GM12873 (cell line): ENCODE data around the gene SPEN.

Experiments used
- TF ChIP-seq, protein P1 (sequence below): IDR thresholded peaks from 2 replicates; pipeline ENCODE4 v1.5.1; 2012; ENCODE audit warnings: low read depth, mild to moderate bottlenecking, moderate library complexity, low read length, control low read depth; ENCODE audit not compliant: insufficient read depth; ENCODE audit errors: missing control alignments

The SPEN gene

DNA sequence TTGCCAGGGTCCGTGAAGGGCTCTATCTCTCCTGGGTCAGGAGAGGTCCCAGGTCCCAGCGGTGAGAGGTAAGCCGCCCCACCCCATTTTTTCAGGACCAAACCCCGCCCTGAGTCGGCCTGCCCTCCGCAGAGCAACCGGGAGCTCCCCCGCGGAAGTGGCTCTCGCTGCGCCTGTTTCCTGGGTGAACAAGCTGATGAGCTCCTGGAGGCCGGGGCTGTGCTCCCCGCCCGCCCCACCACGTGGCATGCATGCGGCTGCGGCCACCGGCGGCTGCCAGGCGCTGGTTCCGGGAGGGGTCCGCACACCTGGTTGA is 96.4 kb downstream of the SPEN start:
- TF ChIP-seq, protein P1, sequence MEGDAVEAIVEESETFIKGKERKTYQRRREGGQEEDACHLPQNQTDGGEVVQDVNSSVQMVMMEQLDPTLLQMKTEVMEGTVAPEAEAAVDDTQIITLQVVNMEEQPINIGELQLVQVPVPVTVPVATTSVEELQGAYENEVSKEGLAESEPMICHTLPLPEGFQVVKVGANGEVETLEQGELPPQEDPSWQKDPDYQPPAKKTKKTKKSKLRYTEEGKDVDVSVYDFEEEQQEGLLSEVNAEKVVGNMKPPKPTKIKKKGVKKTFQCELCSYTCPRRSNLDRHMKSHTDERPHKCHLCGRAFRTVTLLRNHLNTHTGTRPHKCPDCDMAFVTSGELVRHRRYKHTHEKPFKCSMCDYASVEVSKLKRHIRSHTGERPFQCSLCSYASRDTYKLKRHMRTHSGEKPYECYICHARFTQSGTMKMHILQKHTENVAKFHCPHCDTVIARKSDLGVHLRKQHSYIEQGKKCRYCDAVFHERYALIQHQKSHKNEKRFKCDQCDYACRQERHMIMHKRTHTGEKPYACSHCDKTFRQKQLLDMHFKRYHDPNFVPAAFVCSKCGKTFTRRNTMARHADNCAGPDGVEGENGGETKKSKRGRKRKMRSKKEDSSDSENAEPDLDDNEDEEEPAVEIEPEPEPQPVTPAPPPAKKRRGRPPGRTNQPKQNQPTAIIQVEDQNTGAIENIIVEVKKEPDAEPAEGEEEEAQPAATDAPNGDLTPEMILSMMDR, result no peak

DNA sequence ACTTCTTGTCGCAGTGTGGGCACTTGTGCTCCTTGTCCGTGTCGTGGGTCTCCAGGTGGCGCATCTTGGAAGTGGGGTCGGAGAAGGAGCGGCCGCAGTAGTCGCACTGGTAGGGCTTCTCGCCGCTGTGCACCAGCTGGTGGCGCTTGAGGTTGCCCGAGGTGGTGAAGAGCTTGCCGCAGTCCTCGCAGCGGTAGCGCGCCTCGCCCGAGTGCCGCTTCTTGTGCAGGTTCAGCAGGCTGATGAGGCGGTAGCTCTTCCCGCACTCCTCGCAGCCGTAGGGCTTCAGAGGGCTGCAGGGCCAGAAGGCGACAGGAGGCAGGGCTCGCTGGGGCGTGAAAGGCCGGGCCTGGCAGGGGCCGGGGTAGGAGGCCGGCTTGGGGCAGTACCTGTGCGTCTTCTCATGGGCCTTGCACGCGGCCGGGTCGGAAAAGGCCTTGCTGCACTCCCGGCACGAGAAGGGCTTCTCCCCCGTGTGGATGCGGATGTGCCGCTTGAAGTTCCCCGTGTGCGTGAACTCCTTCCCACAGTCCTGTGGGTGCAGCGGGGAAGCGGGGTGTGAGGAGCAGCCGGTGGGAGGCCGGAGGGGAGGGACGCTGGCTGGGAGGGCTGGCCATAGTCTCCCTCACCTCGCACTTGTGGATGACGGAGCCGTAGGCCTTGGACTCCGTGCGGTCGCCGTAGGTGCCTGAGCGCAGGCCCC is 97.0 kb downstream of the SPEN start:
- TF ChIP-seq, protein P1, result no peak

DNA sequence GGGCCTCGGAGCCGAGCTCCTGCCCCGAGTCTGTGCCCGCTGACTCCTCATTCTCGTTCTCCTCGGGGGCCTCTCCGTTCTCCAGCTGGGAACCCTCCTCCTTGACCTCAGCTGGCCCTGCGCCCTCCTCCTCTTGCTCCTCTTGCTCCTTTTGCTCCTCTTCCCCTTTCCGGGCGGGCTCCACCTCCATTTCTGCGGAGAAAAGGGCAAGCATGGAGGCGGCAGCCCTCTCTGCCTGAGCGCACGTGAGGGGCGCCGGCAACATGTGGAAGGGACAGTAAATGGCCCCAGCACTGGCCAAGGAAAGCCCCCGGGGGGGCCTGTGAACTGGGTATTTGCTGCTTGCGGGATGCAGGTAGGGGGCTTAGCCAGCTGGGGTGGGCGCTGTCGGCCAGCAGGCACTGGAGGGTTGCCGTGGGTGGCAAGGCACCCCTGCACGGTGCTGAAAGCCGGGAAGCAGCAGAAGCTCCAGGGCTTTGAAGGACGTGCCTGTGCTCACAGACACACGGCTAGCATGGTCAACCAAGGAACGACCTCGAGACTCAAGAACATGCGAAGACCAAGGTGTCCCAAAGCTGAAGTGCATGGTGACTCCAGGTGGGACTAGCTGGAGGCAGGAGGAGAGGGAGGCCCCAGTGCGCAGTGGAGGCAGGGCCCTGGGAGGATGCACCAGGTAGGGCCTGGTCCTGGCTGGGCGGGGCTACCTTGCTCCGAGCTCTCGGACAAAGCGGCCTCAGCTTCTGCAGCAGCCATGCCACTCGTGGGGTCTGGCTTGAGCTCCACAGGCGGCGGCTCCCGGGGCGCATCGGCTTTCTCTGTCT is 97.7 kb downstream of the SPEN start:
- TF ChIP-seq, protein P1, result no peak

DNA sequence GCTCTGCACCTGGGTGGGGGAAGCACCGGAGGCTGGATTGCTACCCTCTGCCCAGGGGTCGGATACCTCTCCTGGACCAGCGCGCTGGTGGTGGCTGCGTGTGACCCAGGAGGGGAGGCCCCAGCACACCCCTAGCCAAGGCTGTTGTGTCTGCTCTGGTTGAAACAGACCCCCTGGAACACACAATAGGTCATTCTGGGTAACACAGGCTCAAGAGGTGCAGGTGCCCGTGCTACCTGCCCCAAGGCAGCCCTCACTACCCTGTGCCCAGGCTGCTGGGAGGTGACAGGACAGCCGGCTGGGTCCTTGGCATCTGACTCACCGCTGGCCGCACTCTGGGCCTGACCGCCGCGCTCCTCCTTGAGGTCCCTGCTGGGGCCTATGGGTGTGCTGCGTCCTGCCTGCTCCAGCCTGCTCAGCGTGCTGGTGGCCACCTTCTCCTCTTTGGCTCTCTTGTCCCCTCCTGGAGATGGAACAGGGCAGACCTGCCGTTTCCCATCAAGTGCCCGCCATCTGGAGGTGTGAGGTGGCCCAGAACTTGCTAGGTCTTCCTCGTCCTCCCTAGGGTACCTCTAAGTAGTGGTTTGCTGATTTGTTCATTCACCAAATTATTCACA is 98.4 kb downstream of the SPEN start:
- TF ChIP-seq, protein P1, result no peak

DNA sequence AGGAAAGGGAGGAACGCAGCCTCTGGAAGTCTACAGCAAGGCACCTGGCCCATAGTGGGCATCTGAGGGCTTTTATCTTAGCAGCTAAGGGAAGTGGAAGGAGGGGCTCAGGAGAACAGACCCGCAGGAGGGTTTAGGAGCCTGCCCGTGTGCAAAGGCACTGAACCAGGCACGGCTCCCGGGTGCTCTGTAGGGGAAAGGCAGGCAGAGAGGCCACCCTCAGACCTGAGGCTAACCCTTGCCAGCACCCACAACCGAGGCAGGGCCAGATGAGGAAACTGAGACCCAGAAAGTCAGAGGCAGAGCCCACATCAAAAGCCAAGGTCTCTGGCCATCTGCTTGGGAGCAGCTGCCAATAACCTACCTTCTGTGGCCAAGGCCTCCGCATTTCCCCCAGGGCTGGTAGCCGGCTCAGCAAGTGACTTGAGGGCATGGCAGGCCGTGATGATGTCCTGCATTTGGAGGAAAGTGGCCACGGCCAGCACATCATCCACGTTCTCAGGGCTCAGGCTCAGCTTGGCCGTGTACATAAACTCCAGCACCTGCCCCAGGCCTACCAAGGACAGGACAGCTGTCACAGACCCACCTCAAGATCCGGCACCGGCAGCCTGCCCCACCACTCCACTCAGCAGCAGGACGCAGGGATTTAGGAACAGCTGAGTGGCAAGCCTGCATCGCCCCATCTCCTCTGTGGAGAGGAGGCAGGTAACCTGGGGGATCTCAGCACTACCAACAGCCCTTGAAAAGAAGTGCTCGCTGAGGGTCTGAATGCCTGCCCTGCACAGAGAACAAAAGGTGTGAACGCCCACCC is 99.3 kb downstream of the SPEN start:
- TF ChIP-seq, protein P1, result no peak

DNA sequence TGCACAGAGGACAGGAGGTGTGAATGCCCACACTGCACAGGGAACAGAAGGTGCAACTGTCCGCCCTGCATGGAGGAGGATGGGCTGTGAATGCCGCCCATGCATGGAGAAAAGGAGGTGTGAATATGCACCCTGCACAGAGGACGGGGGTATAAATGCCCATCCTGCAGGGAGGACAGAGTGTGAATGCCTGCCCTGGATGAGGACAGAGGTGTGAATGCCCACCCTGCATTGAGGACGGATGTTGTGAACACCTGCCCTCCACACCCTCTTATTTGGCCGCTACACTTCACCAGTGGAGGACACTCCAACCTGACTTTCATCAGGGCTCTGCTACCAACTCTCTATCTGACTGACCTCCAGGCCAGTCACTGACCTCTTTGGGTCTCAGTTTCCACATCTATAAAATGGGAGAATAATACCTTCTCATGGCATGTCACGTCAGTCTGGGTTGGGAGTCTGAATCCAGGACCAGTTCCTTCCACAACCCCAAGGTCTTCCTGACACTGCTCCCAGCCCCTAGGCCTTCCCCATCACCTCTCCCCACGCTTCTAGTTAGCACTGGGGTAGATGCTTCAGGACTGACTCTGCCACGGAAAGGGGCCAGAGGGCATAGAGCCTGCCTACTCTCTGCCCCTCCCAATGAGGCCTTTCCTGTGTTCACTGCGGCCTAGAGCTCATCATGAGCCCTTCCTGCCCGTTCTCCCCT is 100.0 kb downstream of the SPEN start:
- TF ChIP-seq, protein P1, result no peak
